Endothelial cell of umbilical vein (primary cell): Measurements from ENCODE around the gene PRF1. TPM values are rescaled to one million over a fixed set of nuclear protein-coding genes. Genes with fewer than 3 reads are reported as not detected.

Experiments used
- BruUV-seq: library from RNA; stranded (reverse); fragments of 400-500 nt; replicated peaks from 2 replicates; lab custom pipeline; 2021; lab: Mats Ljungman, UMichigan
- CTCF ChIA-PET: fragments of 300-600, 350-600 bp; sonication (Branson Sonifier 250); formaldehyde crosslinking; loops from one replicate; lab custom pipeline; 2021; ENCODE audit warnings: antibody characterized with exemption, inconsistent platforms; lab: Charles Lee
- POLR2A ChIA-PET: fragments of 300-600, 350-600 bp; sonication (Branson Sonifier 250); formaldehyde crosslinking; loops from one replicate; lab custom pipeline; 2021; ENCODE audit warnings: antibody characterized with exemption, inconsistent platforms; lab: Charles Lee
- DNase-seq: peaks from one replicate; pipeline ENCODE4 v3.0.0-alpha.2; 2011; ENCODE audit warnings: low read depth, low spot score
- FAIRE-seq: peaks from 2 replicates; lab custom pipeline; 2011; peaks lifted over from hg19 to GRCh38; lab: Jason Lieb, UNC
- H2AFZ ChIP-seq: 2 replicates; pipeline ENCODE4 v1.6.0; 2012; ENCODE audit warnings: low read depth, low read length, control low read depth, inconsistent platforms
- H3K27ac ChIP-seq: 2 replicates; pipeline ENCODE4 v1.5.1; 2011; ENCODE audit warnings: low read depth, mild to moderate bottlenecking, control low read depth, low read length, moderate library complexity; ENCODE audit not compliant: insufficient read depth
- H3K27me3 ChIP-seq, 2 experiments: 2 replicates each; pipeline versions ENCODE4 v1.6.0 to v1.6.1; 2011; ENCODE audit warnings: low read length in 2 of 2, mixed read lengths in 1 of 2; ENCODE audit not compliant: control insufficient read depth in 2 of 2, insufficient read depth in 2 of 2
- H3K36me3 ChIP-seq, 2 experiments: 2 replicates in 1 of 2; 3 replicates in 1 of 2; pipeline ENCODE4 v1.5.1; 2011; ENCODE audit warnings: low read length in 2 of 2, mild to moderate bottlenecking in 1 of 2, moderate library complexity in 1 of 2; ENCODE audit not compliant: control insufficient read depth in 2 of 2, insufficient read depth in 2 of 2; ENCODE audit errors: extremely low read depth in 1 of 2
- H3K4me1 ChIP-seq: 3 replicates; pipeline ENCODE4 v1.5.1; 2011; ENCODE audit warnings: mild to moderate bottlenecking, low read length; ENCODE audit not compliant: control insufficient read depth, insufficient read depth; ENCODE audit errors: extremely low read depth
- H3K4me2 ChIP-seq: 2 replicates; pipeline ENCODE4 v1.6.1; 2011; ENCODE audit warnings: low read length, control low read depth, mixed read lengths; ENCODE audit not compliant: insufficient read depth
- H3K4me3 ChIP-seq, 3 experiments: fragments of 200-600 bp in 1 of 3; sonication (generic), shearing (Covaris generic) in 1 of 3; replicated peaks in 1 of 3; 2 replicates each; pipeline ENCODE4 v1.5.1; 2011 to 2016; ENCODE audit warnings: control low read depth in 3 of 3, low read length in 3 of 3, mild to moderate bottlenecking in 2 of 3, inconsistent platforms in 1 of 3, low read depth in 1 of 3, moderate library complexity in 1 of 3; ENCODE audit not compliant: insufficient read depth in 1 of 3
- H3K79me2 ChIP-seq: 2 replicates; pipeline ENCODE4 v1.6.0; 2012; ENCODE audit warnings: low read length, inconsistent platforms; ENCODE audit not compliant: control insufficient read depth, insufficient read depth
- H3K9ac ChIP-seq: replicated peaks from 2 replicates; pipeline ENCODE3; 2011; ENCODE audit warnings: low read length, control low read depth; ENCODE audit not compliant: insufficient read depth; ENCODE audit errors: extremely low read depth
- H3K9me1 ChIP-seq: replicated peaks from 3 replicates; pipeline ENCODE4 v1.6.0; 2011; ENCODE audit warnings: mild to moderate bottlenecking, low read length; ENCODE audit not compliant: control insufficient read depth, insufficient read depth; ENCODE audit errors: extremely low read depth
- H3K9me3 ChIP-seq: replicated peaks from 2 replicates; pipeline ENCODE4 v1.5.1; 2012; ENCODE audit warnings: low read length, inconsistent platforms; ENCODE audit not compliant: control insufficient read depth, insufficient read depth
- H4K20me1 ChIP-seq: replicated peaks from 2 replicates; pipeline ENCODE3; 2011; ENCODE audit warnings: mild to moderate bottlenecking, low read length; ENCODE audit not compliant: control insufficient read depth, insufficient read depth; ENCODE audit errors: extremely low read depth
- CTCF ChIP-seq, 2 donors: IDR thresholded peaks; 1 replicate in 1 of 2; 2 replicates in 1 of 2; pipeline ENCODE4 v1.5.1; 2011; ENCODE audit warnings: low read length in 2 of 2, mild to moderate bottlenecking in 2 of 2, moderate library complexity in 2 of 2, control low read depth in 1 of 2, inconsistent platforms in 1 of 2, low read depth in 1 of 2; ENCODE audit not compliant: insufficient read depth in 1 of 2; ENCODE audit errors: extremely low read depth in 1 of 2
- EZH2 ChIP-seq: IDR thresholded peaks from 2 replicates; pipeline ENCODE4 v1.6.1; 2012; ENCODE audit warnings: borderline replicate concordance, low read depth, mild to moderate bottlenecking, moderate library complexity, low read length, inconsistent platforms; ENCODE audit not compliant: severe bottlenecking
- FOS ChIP-seq: IDR thresholded peaks from 2 replicates; pipeline ENCODE4 v1.6.1; 2011; ENCODE audit warnings: mild to moderate bottlenecking, low read length, moderate library complexity, borderline replicate concordance; ENCODE audit not compliant: insufficient read depth
- GATA2 ChIP-seq: IDR thresholded peaks from 2 replicates; pipeline ENCODE4 v1.7.0; 2011; ENCODE audit warnings: low read depth, mild to moderate bottlenecking, moderate library complexity, mixed read lengths, low read length; ENCODE audit not compliant: insufficient read length, insufficient read depth
- JUN ChIP-seq: IDR thresholded peaks from 2 replicates; pipeline ENCODE4 v1.6.1; 2011; ENCODE audit warnings: borderline replicate concordance, low read depth; ENCODE audit not compliant: insufficient read length, insufficient read depth
- MAX ChIP-seq: IDR thresholded peaks from 2 replicates; pipeline ENCODE4 v1.6.1; 2011; ENCODE audit not compliant: insufficient read depth, insufficient read length
- MYC ChIP-seq: IDR thresholded peaks from one replicate; pipeline ENCODE4 v1.6.1; 2011; ENCODE audit warnings: mild to moderate bottlenecking, low read depth, low read length
- POLR2A ChIP-seq: IDR thresholded peaks from 2 replicates; pipeline ENCODE4 v1.6.1; 2012; ENCODE audit warnings: low read depth, mild to moderate bottlenecking, control low read depth, low read length
- POLR2AphosphoS5 ChIP-seq: IDR thresholded peaks from 2 replicates; pipeline ENCODE4 v1.6.1; 2012; ENCODE audit warnings: low read depth, mild to moderate bottlenecking, control low read depth, low read length, moderate library complexity; ENCODE audit not compliant: insufficient read depth
- dilution Hi-C: fragments of 300-500 bp; cut with MboI; formaldehyde crosslinking; loops from one replicate; pipeline ENCODE4 v1.15.0; 2019; ENCODE audit warnings: low sequenced_read_pairs; ENCODE audit not compliant: extremely low pct_ligation_motif_present
- intact Hi-C: fragments of 100-400 bp; cut with micrococcal nuclease; formaldehyde crosslinking; loops from one replicate; pipeline ENCODE4 v1.10.0; 2022
- polyA plus RNA-seq, 4 experiments: library from polyadenylated mRNA; depleted of rRNA in 3 of 4; stranded (reverse) in 3 of 4; unstranded in 1 of 4; fragments of >200 nt; gene quantifications; 2 replicates each; pipeline versions ENCODE4 v1.2.1 to v1.2.3, GENCODE V29; 2011 to 2012; ENCODE audit warnings: missing spikeins in 1 of 4
- total RNA-seq: library from RNA; stranded (reverse); gene quantifications from 2 replicates; pipeline ENCODE4 v1.2.3, GENCODE V29; 2021

PRF1 gene
- total and polyA plus RNA-seq, 2 donors (not counting 3 experiments of a cell fraction or from before 2014, with no cell fraction given) = not detected

GRCh38 chr10:70620020-70620289 is 17.4 kb upstream of the PRF1 start:
- POLR2A ChIA-PET = no interaction called here
- no TSS peak for BruUV-seq
- H3K27me3 ChIP-seq = peaks cover 12 to 13% of the 10 kb centered on the region in 2 experiments
- intact Hi-C loops = no loop called here
- H3K9me3 ChIP-seq = no peaks in the 10 kb centered on the region
- CTCF ChIA-PET = interaction anchor here (1.0 to 1.1 kb wide), 2 partner anchors 38 to 139 kb away, joined by 3 read pairs; no protein-coding TSS in a partner anchor
- DNase-seq (no peak), FAIRE-seq (no peak)
- H4K20me1 ChIP-seq = no peaks in the 10 kb centered on the region
- H3K9ac ChIP-seq = no peak overlapping the region
- no peaks in the 10 kb centered on the region for H3K4me1 ChIP-seq
- TF ChIP-seq MAX (no peak), MYC (no peak), CTCF (IDR thresholded peaks at IDR 0.05; ENCODE audit: extremely low read depth in 1 of 2, insufficient read depth in 1 of 2, low read depth in 1 of 2, low read length in 2 of 2) (no peak), POLR2AphosphoS5 (no peak), JUN (no peak), POLR2A (no peak), EZH2 (no peak), FOS (no peak), GATA2 (no peak)
- no peak overlapping the region for H2AFZ ChIP-seq
- no peak overlapping the region for H3K4me2 ChIP-seq
- dilution Hi-C loops = no loop called here
- H3K9me1 ChIP-seq = no peaks in the 10 kb centered on the region
- H3K36me3 ChIP-seq = no peaks in the 10 kb centered on the region
- H3K79me2 ChIP-seq = no peaks in the 10 kb centered on the region
- no peak overlapping the region for H3K4me3 ChIP-seq
- H3K27ac ChIP-seq = no peak overlapping the region
